Activated CD4-positive, alpha-beta T cell treated with anti-CD3 and anti-CD28 coated beads for 36 hours (primary cell): ENCODE results near the gene SIK3. TPM values are rescaled to one million over a fixed set of nuclear protein-coding genes. Genes with fewer than 3 reads are reported as not detected.

Experiments used
- ATAC-seq: fragments of 200-7000 bp; cut with Tn5 transposase; one replicate; pipeline ENCODE4 v1.10.0; 2021; ENCODE audit warnings: mild to moderate bottlenecking, moderate library complexity
- CTCF ChIA-PET: fragments of 350-600 bp; sonication (Branson Sonifier 250); formaldehyde crosslinking; loops from one replicate; lab custom pipeline; 2021; ENCODE audit warnings: antibody characterized with exemption; lab: Charles Lee
- POLR2A ChIA-PET: fragments of 350-600 bp; sonication (Branson Sonifier 250); formaldehyde crosslinking; loops from one replicate; lab custom pipeline; 2021; ENCODE audit warnings: antibody characterized with exemption, inconsistent platforms; lab: Charles Lee
- DNase-seq: peaks from one replicate; pipeline ENCODE4 v3.0.0-alpha.2; 2020
- H3K27ac Mint-ChIP-seq: one replicate; pipeline ENCODE4 v1.8.0; 2021; ENCODE audit warnings: mixed read lengths
- H3K27me3 Mint-ChIP-seq: one replicate; pipeline ENCODE4 v1.8.0; 2021; ENCODE audit warnings: mixed read lengths
- H3K36me3 Mint-ChIP-seq: one replicate; pipeline ENCODE4 v1.8.0; 2021; ENCODE audit warnings: low read depth, mixed read lengths
- H3K4me1 Mint-ChIP-seq: one replicate; pipeline ENCODE4 v1.8.0; 2021; ENCODE audit warnings: mixed read lengths
- H3K4me3 Mint-ChIP-seq: one replicate; pipeline ENCODE4 v1.8.0; 2021; ENCODE audit warnings: mild to moderate bottlenecking, moderate library complexity, mixed read lengths
- H3K9me3 Mint-ChIP-seq: one replicate; pipeline ENCODE4 v1.8.0; 2021; ENCODE audit warnings: low read depth, mixed read lengths
- intact Hi-C, 2 experiments: fragments of 100-400 bp; cut with DNase I in 1 of 2; cut with micrococcal nuclease in 1 of 2; formaldehyde crosslinking; loops; one replicate each; pipeline versions ENCODE4 v1.14.2 to v1.15.1; 2022 to 2024; cut with DNase I, micrococcal nuclease
- total RNA-seq, 2 experiments: library from RNA; stranded (reverse); gene quantifications; one replicate each; pipeline ENCODE4 v1.2.3, GENCODE V29; 2021

SIK3 gene
- total RNA-seq, 2 experiments from 2014 or later, result 23.6 to 25.3 TPM

GRCh38 chr11:117076941-117077691, 21.1 kb downstream of the SIK3 start:
- no peaks in the 10 kb centered on the region for H3K27me3 Mint-ChIP-seq
- peaks cover 2% of the 10 kb centered on the region for H3K36me3 Mint-ChIP-seq
- CTCF ChIA-PET, result interaction anchor here (0.6 to 2.1 kb wide), 13 partner anchors 12 to 286 kb away, joined by 3 to 10 read pairs (median 3); partner anchors contain the start of gene APOA5
- DNase-seq (no peak), ATAC-seq (no peak)
- peaks cover 62% of the 10 kb centered on the region for H3K4me1 Mint-ChIP-seq
- POLR2A ChIA-PET, result interaction anchor here (0.6 to 1.3 kb wide), 3 partner anchors 19 to 226 kb away, joined by 3 to 6 read pairs (median 4); no protein-coding TSS in a partner anchor
- intact Hi-C loops, result loop anchor here in 1 of 2 experiments (5.0 kb wide), 1 partner anchor 150 kb away; no protein-coding TSS in a partner anchor
- no peak overlapping the region for H3K4me3 Mint-ChIP-seq
- no peaks in the 10 kb centered on the region for H3K9me3 Mint-ChIP-seq
- no peak overlapping the region for H3K27ac Mint-ChIP-seq

- no peak for ATAC-seq
- H3K9me3 Mint-ChIP-seq, result no peaks in the 10 kb centered on the region
Observed at GRCh38 chr11:117075186-117075585, 23.0 kb downstream of the SIK3 start.

GRCh38 chr11:117074119-117074518, 24.1 kb downstream of the SIK3 start:
- ChIA-PET POLR2A (interaction anchor here (0.7 to 1.6 kb wide), 2 partner anchors 11 to 142 kb away, joined by 3 to 8 read pairs; no protein-coding TSS in a partner anchor), CTCF (interaction anchor here (0.9 to 1.1 kb wide), 3 partner anchors 11 to 221 kb away, joined by 3 to 4 read pairs (median 3); no protein-coding TSS in a partner anchor)
- intact Hi-C loops, result no loop called here
- Mint-ChIP-seq H3K4me1 (peaks cover 68% of the 10 kb centered on the region), H3K36me3 (peaks cover 10% of the 10 kb centered on the region), H3K9me3 (no peaks in the 10 kb centered on the region), H3K4me3 (no peak overlapping the region), H3K27me3 (no peaks in the 10 kb centered on the region), H3K27ac (no peak overlapping the region)
- ATAC-seq, result no peak
- no peak for DNase-seq

More at GRCh38 chr11:117075186-117075585, 23.0 kb downstream of the SIK3 start:
- Mint-ChIP-seq H3K36me3 (peaks cover 7% of the 10 kb centered on the region), H3K4me1 (peaks cover 60% of the 10 kb centered on the region), H3K4me3 (no peak overlapping the region), H3K27me3 (no peaks in the 10 kb centered on the region), H3K27ac (no peak overlapping the region)
- CTCF ChIA-PET, result interaction anchor here (0.6 to 1.1 kb wide), 5 partner anchors 9 to 1413 kb away, joined by 3 to 6 read pairs (median 3); no protein-coding TSS in a partner anchor
- POLR2A ChIA-PET, result interaction anchor here (0.8 kb wide), 1 partner anchor 14 kb away, joined by 8 read pairs; no protein-coding TSS in a partner anchor
- intact Hi-C loops, result loop anchor here in 1 of 2 experiments (5.0 kb wide), 1 partner anchor 148 kb away; no protein-coding TSS in a partner anchor
- DNase-seq, result no peak

- ATAC-seq, result peak; percentile 63
- peak overlapping the region; percentile 42 for H3K27ac Mint-ChIP-seq
- ChIA-PET POLR2A (interaction anchor here (0.6 to 1.6 kb wide), 3 partner anchors 11 to 144 kb away, joined by 3 to 8 read pairs (median 4); no protein-coding TSS in a partner anchor), CTCF (interaction anchor here (1.0 to 1.1 kb wide), 3 partner anchors 11 to 54 kb away, joined by 3 to 4 read pairs (median 4); no protein-coding TSS in a partner anchor)
- peaks cover 10% of the 10 kb centered on the region for H3K36me3 Mint-ChIP-seq
- no peak for DNase-seq
- no peaks in the 10 kb centered on the region for H3K27me3 Mint-ChIP-seq
- intact Hi-C loops, result loop anchor here in 1 of 2 experiments (2.0 kb wide), 1 partner anchor 47 kb away; no protein-coding TSS in a partner anchor
- H3K4me1 Mint-ChIP-seq, result peaks cover 63% of the 10 kb centered on the region
- no peak overlapping the region for H3K4me3 Mint-ChIP-seq
- no peaks in the 10 kb centered on the region for H3K9me3 Mint-ChIP-seq
Observed at GRCh38 chr11:117073539-117073938, 24.7 kb downstream of the SIK3 start.

- Mint-ChIP-seq H3K9me3 (no peaks in the 10 kb centered on the region), H3K4me3 (peak overlapping the region; percentile 15), H3K27me3 (no peaks in the 10 kb centered on the region), H3K27ac (peak overlapping the region; percentile 42), H3K36me3 (peaks cover 10% of the 10 kb centered on the region), H3K4me1 (peaks cover 61% of the 10 kb centered on the region)
- ChIA-PET POLR2A (interaction anchor here (0.6 to 1.6 kb wide), 3 partner anchors 10 to 143 kb away, joined by 3 to 8 read pairs (median 4); no protein-coding TSS in a partner anchor), CTCF (interaction anchor here (1.0 to 1.1 kb wide), 3 partner anchors 10 to 53 kb away, joined by 3 to 4 read pairs (median 4); no protein-coding TSS in a partner anchor)
- DNase-seq (no peak), ATAC-seq (peak; percentile 59)
- intact Hi-C loops, result loop anchor here (1.0 to 2.0 kb wide), 3 partner anchors 9 to 61 kb away; no protein-coding TSS in a partner anchor
Observed at GRCh38 chr11:117072517-117073461, 25.4 kb downstream of the SIK3 start.

- DNase-seq (no peak), ATAC-seq (no peak)
- intact Hi-C loops, result no loop called here
- no peaks in the 10 kb centered on the region for H3K27me3 Mint-ChIP-seq
- H3K4me3 Mint-ChIP-seq, result no peak overlapping the region
- H3K9me3 Mint-ChIP-seq, result no peaks in the 10 kb centered on the region
- ChIA-PET CTCF (interaction anchor here (1.6 kb wide), 1 partner anchor 32 kb away, joined by 3 read pairs; no protein-coding TSS in a partner anchor), POLR2A (no interaction called here)
- peaks cover 10% of the 10 kb centered on the region for H3K36me3 Mint-ChIP-seq
- peaks cover 62% of the 10 kb centered on the region for H3K4me1 Mint-ChIP-seq
- no peak overlapping the region for H3K27ac Mint-ChIP-seq
Observed at GRCh38 chr11:117071344-117071787, 26.9 kb downstream of the SIK3 start.

- Mint-ChIP-seq H3K27me3 (no peaks in the 10 kb centered on the region), H3K4me3 (no peak overlapping the region), H3K27ac (no peak overlapping the region), H3K4me1 (peaks cover 56% of the 10 kb centered on the region), H3K9me3 (no peaks in the 10 kb centered on the region), H3K36me3 (peaks cover 8% of the 10 kb centered on the region)
- ATAC-seq, result no peak
- CTCF ChIA-PET, result interaction anchor here (0.6 to 1.6 kb wide), 4 partner anchors 12 to 769 kb away, joined by 3 to 4 read pairs (median 3); no protein-coding TSS in a partner anchor
- no peak for DNase-seq
- intact Hi-C loops, result no loop called here
- POLR2A ChIA-PET, result interaction anchor here (0.6 kb wide), 1 partner anchor 25 kb away, joined by 4 read pairs; no protein-coding TSS in a partner anchor
Observed at GRCh38 chr11:117070016-117070415, 28.2 kb downstream of the SIK3 start.

GRCh38 chr11:117068303-117068860, 29.8 kb downstream of the SIK3 start:
- Mint-ChIP-seq H3K27ac (no peak overlapping the region), H3K36me3 (peaks cover 8% of the 10 kb centered on the region), H3K4me1 (peaks cover 60% of the 10 kb centered on the region), H3K9me3 (no peaks in the 10 kb centered on the region), H3K4me3 (no peak overlapping the region), H3K27me3 (no peaks in the 10 kb centered on the region)
- CTCF ChIA-PET, result interaction anchor here (1.3 kb wide), 1 partner anchor 42 kb away, joined by 4 read pairs; no protein-coding TSS in a partner anchor
- POLR2A ChIA-PET, result no interaction called here
- intact Hi-C loops, result no loop called here
- no peak for DNase-seq
- ATAC-seq, result no peak

- Mint-ChIP-seq H3K36me3 (peaks cover 8% of the 10 kb centered on the region), H3K27ac (no peak overlapping the region), H3K9me3 (no peaks in the 10 kb centered on the region), H3K27me3 (no peaks in the 10 kb centered on the region), H3K4me3 (no peak overlapping the region), H3K4me1 (peaks cover 60% of the 10 kb centered on the region)
- ATAC-seq (no peak), DNase-seq (no peak)
- POLR2A ChIA-PET, result no interaction called here
- CTCF ChIA-PET, result interaction anchor here (0.7 to 1.3 kb wide), 2 partner anchors 40 to 294 kb away, joined by 4 read pairs; partner anchors contain the start of gene BUD13
- intact Hi-C loops, result no loop called here
Observed at GRCh38 chr11:117066959-117067358, 31.3 kb downstream of the SIK3 start.

GRCh38 chr11:117064275-117064674, 34.0 kb downstream of the SIK3 start:
- ATAC-seq (no peak), DNase-seq (no peak)
- CTCF ChIA-PET, result interaction anchor here (0.6 to 1.7 kb wide), 7 partner anchors 13 to 229 kb away, joined by 3 to 10 read pairs (median 3); no protein-coding TSS in a partner anchor
- Mint-ChIP-seq H3K27ac (peak overlapping the region; percentile 28), H3K27me3 (no peaks in the 10 kb centered on the region), H3K9me3 (no peaks in the 10 kb centered on the region), H3K36me3 (peaks cover 3% of the 10 kb centered on the region), H3K4me1 (peaks cover 63% of the 10 kb centered on the region), H3K4me3 (peak overlapping the region; percentile 26)
- intact Hi-C loops, result no loop called here
- POLR2A ChIA-PET, result no interaction called here
